ENCODE measurements around the gene CNTNAP2. TPM values are rescaled to one million over a fixed set of nuclear protein-coding genes. Genes with fewer than 3 reads are reported as not detected.

The CNTNAP2 gene
- total and polyA plus RNA-seq, 4 donors: 0.14 to 2.3 (median 1.1) TPM

DNA sequence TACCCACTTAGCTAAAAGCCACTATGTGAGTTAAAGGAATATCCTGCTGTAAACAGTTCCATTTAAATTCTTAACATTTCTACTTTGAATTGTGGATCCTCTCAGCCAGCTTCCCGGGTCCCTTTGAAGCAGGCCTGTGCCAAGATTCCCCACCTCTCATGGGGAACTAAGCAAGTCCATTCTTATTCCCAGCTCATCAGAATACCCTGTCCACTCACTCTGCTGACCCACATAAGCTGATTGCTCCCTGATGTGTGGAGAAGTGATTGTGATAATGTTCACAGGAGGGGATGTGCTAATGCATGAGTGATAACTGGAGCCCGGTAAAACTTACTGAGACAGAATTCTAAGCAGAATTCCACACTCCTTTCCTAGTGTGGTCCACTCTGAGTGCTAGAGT, 709.7 kb downstream of the CNTNAP2 start:
- no peak for DNase-seq (ENCODE audit: low spot score)
- no peak overlapping the region for H3K27ac ChIP-seq (ENCODE audit: low read depth in 1 of 2, low read length in 2 of 2)
- H3K4me1 ChIP-seq (ENCODE audit: control insufficient read depth in 4 of 4, insufficient read depth in 4 of 4, low read length in 3 of 4): no peaks in the 10 kb centered on the region
- H3K9ac ChIP-seq (ENCODE audit: low read depth in 1 of 2, low read length in 2 of 2): no peak overlapping the region
- 26% methylated on average over 2 of the region's 2 CpGs for WGBS
- TF ChIP-seq JUND (IDR thresholded peaks at IDR 0.05): no peak
- TF ChIP-seq, protein P1, sequence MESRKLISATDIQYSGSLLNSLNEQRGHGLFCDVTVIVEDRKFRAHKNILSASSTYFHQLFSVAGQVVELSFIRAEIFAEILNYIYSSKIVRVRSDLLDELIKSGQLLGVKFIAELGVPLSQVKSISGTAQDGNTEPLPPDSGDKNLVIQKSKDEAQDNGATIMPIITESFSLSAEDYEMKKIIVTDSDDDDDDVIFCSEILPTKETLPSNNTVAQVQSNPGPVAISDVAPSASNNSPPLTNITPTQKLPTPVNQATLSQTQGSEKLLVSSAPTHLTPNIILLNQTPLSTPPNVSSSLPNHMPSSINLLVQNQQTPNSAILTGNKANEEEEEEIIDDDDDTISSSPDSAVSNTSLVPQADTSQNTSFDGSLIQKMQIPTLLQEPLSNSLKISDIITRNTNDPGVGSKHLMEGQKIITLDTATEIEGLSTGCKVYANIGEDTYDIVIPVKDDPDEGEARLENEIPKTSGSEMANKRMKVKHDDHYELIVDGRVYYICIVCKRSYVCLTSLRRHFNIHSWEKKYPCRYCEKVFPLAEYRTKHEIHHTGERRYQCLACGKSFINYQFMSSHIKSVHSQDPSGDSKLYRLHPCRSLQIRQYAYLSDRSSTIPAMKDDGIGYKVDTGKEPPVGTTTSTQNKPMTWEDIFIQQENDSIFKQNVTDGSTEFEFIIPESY (IDR thresholded peaks at IDR 0.05): no peak
- TF ChIP-seq, protein P2, sequence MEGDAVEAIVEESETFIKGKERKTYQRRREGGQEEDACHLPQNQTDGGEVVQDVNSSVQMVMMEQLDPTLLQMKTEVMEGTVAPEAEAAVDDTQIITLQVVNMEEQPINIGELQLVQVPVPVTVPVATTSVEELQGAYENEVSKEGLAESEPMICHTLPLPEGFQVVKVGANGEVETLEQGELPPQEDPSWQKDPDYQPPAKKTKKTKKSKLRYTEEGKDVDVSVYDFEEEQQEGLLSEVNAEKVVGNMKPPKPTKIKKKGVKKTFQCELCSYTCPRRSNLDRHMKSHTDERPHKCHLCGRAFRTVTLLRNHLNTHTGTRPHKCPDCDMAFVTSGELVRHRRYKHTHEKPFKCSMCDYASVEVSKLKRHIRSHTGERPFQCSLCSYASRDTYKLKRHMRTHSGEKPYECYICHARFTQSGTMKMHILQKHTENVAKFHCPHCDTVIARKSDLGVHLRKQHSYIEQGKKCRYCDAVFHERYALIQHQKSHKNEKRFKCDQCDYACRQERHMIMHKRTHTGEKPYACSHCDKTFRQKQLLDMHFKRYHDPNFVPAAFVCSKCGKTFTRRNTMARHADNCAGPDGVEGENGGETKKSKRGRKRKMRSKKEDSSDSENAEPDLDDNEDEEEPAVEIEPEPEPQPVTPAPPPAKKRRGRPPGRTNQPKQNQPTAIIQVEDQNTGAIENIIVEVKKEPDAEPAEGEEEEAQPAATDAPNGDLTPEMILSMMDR (IDR thresholded peaks at IDR 0.05; ENCODE audit: low read depth, low read length, missing input control): no peak
- TF ChIP-seq HNF4G (IDR thresholded peaks at IDR 0.05): no peak
- no peak for TF ChIP-seq EGR1 (IDR thresholded peaks at IDR 0.05; ENCODE audit: low read depth in 2 of 2)
- no peak for TF ChIP-seq TAF1 (conservative IDR thresholded peaks at IDR 0.05)
- no peak for TF ChIP-seq SP1 (IDR thresholded peaks at IDR 0.05)
- TF ChIP-seq, protein P3, sequence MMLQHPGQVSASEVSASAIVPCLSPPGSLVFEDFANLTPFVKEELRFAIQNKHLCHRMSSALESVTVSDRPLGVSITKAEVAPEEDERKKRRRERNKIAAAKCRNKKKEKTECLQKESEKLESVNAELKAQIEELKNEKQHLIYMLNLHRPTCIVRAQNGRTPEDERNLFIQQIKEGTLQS (IDR thresholded peaks at IDR 0.05): no peak
- no peak for TF ChIP-seq YY1 (IDR thresholded peaks at IDR 0.05)
- TF ChIP-seq RXRA (IDR thresholded peaks at IDR 0.05): no peak
- TF ChIP-seq, protein P4, sequence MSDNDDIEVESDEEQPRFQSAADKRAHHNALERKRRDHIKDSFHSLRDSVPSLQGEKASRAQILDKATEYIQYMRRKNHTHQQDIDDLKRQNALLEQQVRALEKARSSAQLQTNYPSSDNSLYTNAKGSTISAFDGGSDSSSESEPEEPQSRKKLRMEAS (IDR thresholded peaks at IDR 0.05): no peak
- TF ChIP-seq FOXA1 (IDR thresholded peaks at IDR 0.05): no peak
- TF ChIP-seq GABPA (IDR thresholded peaks at IDR 0.05 in 1 of 2, conservative IDR thresholded peaks at IDR 0.05 in 1 of 2): no peak
- no peak for TF ChIP-seq NR2F2 (IDR thresholded peaks at IDR 0.05)
- TF ChIP-seq FOXA2 (IDR thresholded peaks at IDR 0.05): no peak
- TF ChIP-seq, protein P5, sequence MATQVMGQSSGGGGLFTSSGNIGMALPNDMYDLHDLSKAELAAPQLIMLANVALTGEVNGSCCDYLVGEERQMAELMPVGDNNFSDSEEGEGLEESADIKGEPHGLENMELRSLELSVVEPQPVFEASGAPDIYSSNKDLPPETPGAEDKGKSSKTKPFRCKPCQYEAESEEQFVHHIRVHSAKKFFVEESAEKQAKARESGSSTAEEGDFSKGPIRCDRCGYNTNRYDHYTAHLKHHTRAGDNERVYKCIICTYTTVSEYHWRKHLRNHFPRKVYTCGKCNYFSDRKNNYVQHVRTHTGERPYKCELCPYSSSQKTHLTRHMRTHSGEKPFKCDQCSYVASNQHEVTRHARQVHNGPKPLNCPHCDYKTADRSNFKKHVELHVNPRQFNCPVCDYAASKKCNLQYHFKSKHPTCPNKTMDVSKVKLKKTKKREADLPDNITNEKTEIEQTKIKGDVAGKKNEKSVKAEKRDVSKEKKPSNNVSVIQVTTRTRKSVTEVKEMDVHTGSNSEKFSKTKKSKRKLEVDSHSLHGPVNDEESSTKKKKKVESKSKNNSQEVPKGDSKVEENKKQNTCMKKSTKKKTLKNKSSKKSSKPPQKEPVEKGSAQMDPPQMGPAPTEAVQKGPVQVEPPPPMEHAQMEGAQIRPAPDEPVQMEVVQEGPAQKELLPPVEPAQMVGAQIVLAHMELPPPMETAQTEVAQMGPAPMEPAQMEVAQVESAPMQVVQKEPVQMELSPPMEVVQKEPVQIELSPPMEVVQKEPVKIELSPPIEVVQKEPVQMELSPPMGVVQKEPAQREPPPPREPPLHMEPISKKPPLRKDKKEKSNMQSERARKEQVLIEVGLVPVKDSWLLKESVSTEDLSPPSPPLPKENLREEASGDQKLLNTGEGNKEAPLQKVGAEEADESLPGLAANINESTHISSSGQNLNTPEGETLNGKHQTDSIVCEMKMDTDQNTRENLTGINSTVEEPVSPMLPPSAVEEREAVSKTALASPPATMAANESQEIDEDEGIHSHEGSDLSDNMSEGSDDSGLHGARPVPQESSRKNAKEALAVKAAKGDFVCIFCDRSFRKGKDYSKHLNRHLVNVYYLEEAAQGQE (IDR thresholded peaks at IDR 0.05): no peak
- no peaks in the 10 kb centered on the region for H3K36me3 ChIP-seq (ENCODE audit: control insufficient read depth in 4 of 4, insufficient read depth in 3 of 4, low read depth in 1 of 4, low read length in 3 of 4)
- no peaks in the 10 kb centered on the region for H3K27me3 ChIP-seq (ENCODE audit: control insufficient read depth in 4 of 4, insufficient read depth in 4 of 4, low read length in 3 of 4)
- no peaks in the 10 kb centered on the region for H3K9me3 ChIP-seq (ENCODE audit: control insufficient read depth in 4 of 4, low read length in 3 of 4)
- no peak overlapping the region for H3K4me3 ChIP-seq (ENCODE audit: low read depth in 1 of 3, low read length in 3 of 3)

DNA sequence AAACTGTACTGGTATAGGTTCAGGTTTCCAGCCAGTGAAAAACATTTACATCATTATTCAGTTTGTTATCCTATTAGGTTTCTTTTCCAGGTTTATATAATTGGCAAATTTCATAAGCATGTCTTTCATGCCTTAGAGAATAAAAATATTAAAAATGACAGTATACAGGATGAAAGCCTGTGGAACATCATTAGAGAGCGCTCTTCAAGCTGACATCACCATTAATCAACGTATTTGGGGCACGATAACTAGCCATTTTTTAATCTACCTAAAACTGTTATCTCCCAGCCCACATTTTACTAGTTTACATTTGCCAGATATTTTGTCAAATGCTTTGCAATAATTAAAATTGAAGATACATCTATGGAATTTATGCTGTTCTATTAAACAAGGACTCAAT, 714.1 kb downstream of the CNTNAP2 start:
- Histone ChIP-seq H3K4me3 (ENCODE audit: low read depth in 1 of 3, low read length in 3 of 3) (no peak overlapping the region), H3K27me3 (ENCODE audit: control insufficient read depth in 4 of 4, insufficient read depth in 4 of 4, low read length in 3 of 4) (no peaks in the 10 kb centered on the region), H3K27ac (ENCODE audit: low read depth in 1 of 2, low read length in 2 of 2) (no peak overlapping the region), H3K9ac (ENCODE audit: low read depth in 1 of 2, low read length in 2 of 2) (no peak overlapping the region), H3K36me3 (ENCODE audit: control insufficient read depth in 4 of 4, insufficient read depth in 3 of 4, low read depth in 1 of 4, low read length in 3 of 4) (no peaks in the 10 kb centered on the region), H3K4me1 (ENCODE audit: control insufficient read depth in 4 of 4, insufficient read depth in 4 of 4, low read length in 3 of 4) (no peaks in the 10 kb centered on the region), H3K9me3 (ENCODE audit: control insufficient read depth in 4 of 4, low read length in 3 of 4) (no peaks in the 10 kb centered on the region)
- no peak for DNase-seq (ENCODE audit: low spot score)
- 80% methylated on average over 3 of the region's 3 CpGs for WGBS
- TF ChIP-seq, protein P5 (IDR thresholded peaks at IDR 0.05): no peak
- TF ChIP-seq RXRA (IDR thresholded peaks at IDR 0.05) (no peak), TAF1 (conservative IDR thresholded peaks at IDR 0.05) (no peak), RAD21 (IDR thresholded peaks at IDR 0.05) (no peak), HNF4G (IDR thresholded peaks at IDR 0.05) (no peak), GABPA (IDR thresholded peaks at IDR 0.05 in 1 of 2, conservative IDR thresholded peaks at IDR 0.05 in 1 of 2) (no peak), FOXA2 (IDR thresholded peaks at IDR 0.05) (no peak), SP1 (IDR thresholded peaks at IDR 0.05) (no peak), NR2F2 (IDR thresholded peaks at IDR 0.05) (no peak)
- TF ChIP-seq, protein P3 (IDR thresholded peaks at IDR 0.05): no peak
- TF ChIP-seq, protein P2 (IDR thresholded peaks at IDR 0.05; ENCODE audit: low read depth, low read length, missing input control): no peak
